ENCODE measurements around the gene EPHA2.

- TF ChIP-seq CTCF (IDR thresholded peaks at IDR 0.05) (no peak), HDAC2 (IDR thresholded peaks at IDR 0.05) (no peak), POLR2A (IDR thresholded peaks at IDR 0.05; ENCODE audit: low read length) (no peak), USF2 (IDR thresholded peaks at IDR 0.05) (no peak), REST (IDR thresholded peaks at IDR 0.05) (no peak)
Measured at GRCh38 chr1:16087733-16088132, 68.1 kb downstream of the EPHA2 start.

Data from A549 (cell line).